ENCODE measurements around the gene CUX1. TPM values are rescaled to one million over a fixed set of nuclear protein-coding genes. Genes with fewer than 3 reads are reported as not detected.
"Not testable (repeated sequence)": the region's sequence is repeated elsewhere in the genome, so short reads cannot be mapped to it uniquely, and the experiment has no call there.

The CUX1 gene
- total RNA-seq, 1 donor from 2014 or later: 89.1 TPM

DNA sequence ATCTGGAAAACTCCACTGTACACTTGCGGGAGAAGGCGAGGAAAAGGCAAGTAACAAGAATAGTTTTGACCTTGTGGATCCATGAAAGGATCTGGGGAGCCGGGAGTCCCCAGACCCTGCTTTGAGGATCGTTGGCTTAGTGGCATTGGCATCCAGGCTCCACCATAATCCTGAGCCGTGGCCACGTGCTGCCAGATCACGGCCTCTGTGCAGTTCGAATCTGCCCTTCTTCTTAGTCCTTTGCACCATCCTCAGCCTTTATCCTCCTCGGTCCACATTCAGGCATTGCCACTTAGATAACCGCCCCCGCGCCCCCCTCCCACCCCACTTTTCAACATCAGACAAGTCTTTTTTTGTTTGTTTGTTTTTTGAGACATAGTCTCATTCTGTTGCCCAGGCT, 201.4 kb downstream of the CUX1 start:
- no peaks in the 10 kb centered on the region for H3K27me3 Mint-ChIP-seq (ENCODE audit: unreplicated experiment)
- TF ChIP-seq, protein P1, sequence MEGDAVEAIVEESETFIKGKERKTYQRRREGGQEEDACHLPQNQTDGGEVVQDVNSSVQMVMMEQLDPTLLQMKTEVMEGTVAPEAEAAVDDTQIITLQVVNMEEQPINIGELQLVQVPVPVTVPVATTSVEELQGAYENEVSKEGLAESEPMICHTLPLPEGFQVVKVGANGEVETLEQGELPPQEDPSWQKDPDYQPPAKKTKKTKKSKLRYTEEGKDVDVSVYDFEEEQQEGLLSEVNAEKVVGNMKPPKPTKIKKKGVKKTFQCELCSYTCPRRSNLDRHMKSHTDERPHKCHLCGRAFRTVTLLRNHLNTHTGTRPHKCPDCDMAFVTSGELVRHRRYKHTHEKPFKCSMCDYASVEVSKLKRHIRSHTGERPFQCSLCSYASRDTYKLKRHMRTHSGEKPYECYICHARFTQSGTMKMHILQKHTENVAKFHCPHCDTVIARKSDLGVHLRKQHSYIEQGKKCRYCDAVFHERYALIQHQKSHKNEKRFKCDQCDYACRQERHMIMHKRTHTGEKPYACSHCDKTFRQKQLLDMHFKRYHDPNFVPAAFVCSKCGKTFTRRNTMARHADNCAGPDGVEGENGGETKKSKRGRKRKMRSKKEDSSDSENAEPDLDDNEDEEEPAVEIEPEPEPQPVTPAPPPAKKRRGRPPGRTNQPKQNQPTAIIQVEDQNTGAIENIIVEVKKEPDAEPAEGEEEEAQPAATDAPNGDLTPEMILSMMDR (IDR thresholded peaks at IDR 0.05): no peak

DNA sequence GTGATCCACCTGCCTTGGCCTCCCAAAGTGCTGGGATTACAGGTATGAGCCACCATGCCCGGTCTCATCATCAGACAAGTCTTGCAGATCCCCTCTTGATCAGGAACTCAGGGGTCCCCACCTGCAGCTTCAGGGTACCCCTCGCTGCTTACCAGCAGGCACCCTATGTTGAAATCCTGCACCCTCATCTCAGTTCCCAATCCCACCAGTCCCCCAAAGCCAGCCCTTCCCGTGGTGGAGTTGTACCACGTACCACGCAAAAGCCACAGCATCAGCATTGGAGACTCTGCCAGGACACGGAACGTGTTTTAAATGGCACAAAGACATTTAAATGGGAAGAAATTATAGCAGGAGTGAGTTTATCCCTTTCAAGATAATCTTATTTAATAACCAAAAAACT, 202.0 kb downstream of the CUX1 start:
- H3K9me3 Mint-ChIP-seq (ENCODE audit: unreplicated experiment): no peaks in the 10 kb centered on the region

More for the DNA sequence above, 201.4 kb downstream of the CUX1 start:
- Mint-ChIP-seq H3K36me3 (ENCODE audit: unreplicated experiment) (peaks cover 4% of the 10 kb centered on the region), H3K4me3 (ENCODE audit: unreplicated experiment) (no peak overlapping the region), H3K27ac (ENCODE audit: unreplicated experiment) (no peak overlapping the region), H3K4me1 (ENCODE audit: unreplicated experiment) (no peaks in the 10 kb centered on the region), H3K9me3 (ENCODE audit: unreplicated experiment) (no peaks in the 10 kb centered on the region)
- no peak for DNase-seq (ENCODE audit: extremely low spot score, unreplicated experiment)

DNA sequence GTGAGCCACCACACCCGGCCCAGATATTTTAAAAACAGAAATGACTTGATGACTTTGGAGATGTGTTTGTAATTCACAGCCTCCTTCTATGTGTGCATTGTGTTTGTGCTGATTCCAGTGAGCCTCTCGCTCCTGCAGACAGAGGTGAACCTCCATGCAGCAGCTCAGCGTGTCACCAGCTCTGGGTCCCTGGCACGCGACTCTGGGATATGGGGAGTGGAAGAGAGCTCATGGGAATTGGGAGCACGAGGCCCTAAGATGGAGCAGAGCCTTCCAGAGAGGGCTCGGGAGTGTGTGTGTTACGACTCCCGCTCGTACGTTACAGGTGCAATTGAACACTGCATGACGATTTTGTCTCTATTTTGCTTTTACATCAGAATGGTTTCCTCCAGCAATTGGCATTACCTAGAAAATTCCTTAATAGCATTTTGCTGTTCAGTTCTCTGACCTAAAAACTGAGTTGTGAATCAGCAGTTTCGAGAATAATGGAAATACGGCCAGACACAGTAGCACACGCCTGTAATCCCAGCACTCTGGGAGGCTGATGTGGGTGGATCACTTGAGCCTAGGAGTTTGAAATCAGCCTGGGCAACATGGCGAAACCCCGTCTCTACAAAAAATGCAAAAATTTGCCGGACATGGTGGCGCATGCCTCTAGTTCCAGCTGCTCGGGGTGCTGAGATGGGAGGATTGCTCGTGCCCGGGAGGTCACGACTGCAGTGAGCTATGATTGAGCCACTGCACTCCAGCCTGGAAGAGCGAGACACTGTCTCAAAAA, 204.6 kb downstream of the CUX1 start:
- H3K9me3 Mint-ChIP-seq (ENCODE audit: unreplicated experiment): no peaks in the 10 kb centered on the region
- TF ChIP-seq, protein P1 (IDR thresholded peaks at IDR 0.05): no peak
- H3K4me3 Mint-ChIP-seq (ENCODE audit: unreplicated experiment): no peak overlapping the region
- H3K36me3 Mint-ChIP-seq (ENCODE audit: unreplicated experiment): peaks cover 2% of the 10 kb centered on the region
- H3K4me1 Mint-ChIP-seq (ENCODE audit: unreplicated experiment): no peaks in the 10 kb centered on the region
- no peak overlapping the region for H3K27ac Mint-ChIP-seq (ENCODE audit: unreplicated experiment)
- H3K27me3 Mint-ChIP-seq (ENCODE audit: unreplicated experiment): no peaks in the 10 kb centered on the region
- no peak for DNase-seq (ENCODE audit: extremely low spot score, unreplicated experiment)

More for the DNA sequence above, 202.0 kb downstream of the CUX1 start:
- Mint-ChIP-seq H3K27me3 (ENCODE audit: unreplicated experiment) (no peaks in the 10 kb centered on the region), H3K4me3 (ENCODE audit: unreplicated experiment) (no peak overlapping the region), H3K4me1 (ENCODE audit: unreplicated experiment) (no peaks in the 10 kb centered on the region), H3K27ac (ENCODE audit: unreplicated experiment) (no peak overlapping the region), H3K36me3 (ENCODE audit: unreplicated experiment) (peaks cover 4% of the 10 kb centered on the region)
- DNase-seq (ENCODE audit: extremely low spot score, unreplicated experiment): no peak
- TF ChIP-seq, protein P1 (IDR thresholded peaks at IDR 0.05): no peak

DNA sequence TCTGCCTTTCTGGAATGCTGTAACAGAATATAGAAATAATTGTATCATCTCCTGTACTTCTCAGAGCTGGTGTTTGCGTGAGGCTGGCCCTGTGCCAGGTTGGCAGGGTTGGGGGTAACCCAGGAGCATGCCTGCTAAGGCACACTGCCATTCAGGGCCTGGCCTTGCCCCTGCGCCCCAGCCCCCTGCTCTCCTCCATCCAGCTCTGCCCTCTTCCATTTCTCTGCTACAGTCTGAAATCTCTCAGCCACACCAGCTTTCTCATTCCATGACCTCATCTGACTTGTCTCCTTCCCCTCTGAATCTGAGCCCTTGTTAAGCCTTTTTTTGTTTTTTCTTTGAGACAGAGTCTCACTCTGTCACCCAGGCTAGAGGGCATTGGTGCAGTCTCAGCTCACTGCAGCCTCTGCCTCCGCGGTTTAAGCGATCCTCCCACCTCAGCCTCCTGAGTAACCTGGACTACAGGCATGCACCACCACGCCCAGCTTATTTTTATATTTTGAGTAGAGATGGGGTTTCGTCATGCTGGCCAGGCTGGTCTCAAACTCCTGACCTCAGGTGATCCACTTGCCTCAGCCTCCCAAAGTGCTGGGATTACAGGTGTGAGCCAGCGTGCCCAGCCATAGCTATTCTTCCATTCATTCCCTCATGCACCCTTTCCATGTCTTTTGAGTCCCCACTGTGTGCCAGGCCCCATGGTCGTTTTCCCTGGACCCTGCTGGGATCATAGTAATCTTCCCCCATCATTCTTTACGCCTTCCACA, 206.8 kb downstream of the CUX1 start:
- H3K9me3 Mint-ChIP-seq (ENCODE audit: unreplicated experiment): no peaks in the 10 kb centered on the region
- no peaks in the 10 kb centered on the region for H3K4me1 Mint-ChIP-seq (ENCODE audit: unreplicated experiment)
- TF ChIP-seq, protein P1 (IDR thresholded peaks at IDR 0.05): no peak
- no peak for DNase-seq (ENCODE audit: extremely low spot score, unreplicated experiment)
- H3K27me3 Mint-ChIP-seq (ENCODE audit: unreplicated experiment): no peaks in the 10 kb centered on the region
- H3K36me3 Mint-ChIP-seq (ENCODE audit: unreplicated experiment): peaks cover 3% of the 10 kb centered on the region
- H3K27ac Mint-ChIP-seq (ENCODE audit: unreplicated experiment): no peak overlapping the region
- H3K4me3 Mint-ChIP-seq (ENCODE audit: unreplicated experiment): no peak overlapping the region

GRCh38 chr7:102024769-102025391, 207.5 kb downstream of the CUX1 start:
- TF ChIP-seq, protein P1 (IDR thresholded peaks at IDR 0.05): no peak
- Mint-ChIP-seq H3K27ac (ENCODE audit: unreplicated experiment) (no peak overlapping the region), H3K4me1 (ENCODE audit: unreplicated experiment) (no peaks in the 10 kb centered on the region), H3K27me3 (ENCODE audit: unreplicated experiment) (no peaks in the 10 kb centered on the region), H3K4me3 (ENCODE audit: unreplicated experiment) (no peak overlapping the region), H3K36me3 (ENCODE audit: unreplicated experiment) (peaks cover 3% of the 10 kb centered on the region), H3K9me3 (ENCODE audit: unreplicated experiment) (no peaks in the 10 kb centered on the region)
- DNase-seq (ENCODE audit: extremely low spot score, unreplicated experiment): no peak

- H3K36me3 Mint-ChIP-seq (ENCODE audit: unreplicated experiment): not testable (repeated sequence)
These were observed 208.4 kb downstream of the CUX1 start for GRCh38 chr7:102025777-102026176.

More at GRCh38 chr7:102025777-102026176, 208.4 kb downstream of the CUX1 start:
- DNase-seq (ENCODE audit: extremely low spot score, unreplicated experiment); H3K27ac Mint-ChIP-seq (ENCODE audit: unreplicated experiment); H3K9me3 Mint-ChIP-seq (ENCODE audit: unreplicated experiment); H3K27me3 Mint-ChIP-seq (ENCODE audit: unreplicated experiment); H3K4me1 Mint-ChIP-seq (ENCODE audit: unreplicated experiment); H3K4me3 Mint-ChIP-seq (ENCODE audit: unreplicated experiment): not testable (repeated sequence)
